Breast epithelium (tissue), 4 donors: ENCODE measurements around the gene CACNA2D4. TPM values are rescaled to one million over a fixed set of nuclear protein-coding genes. Genes with fewer than 3 reads are reported as not detected.

Source experiments
- DNase-seq, 2 donors: peaks; one replicate each; pipeline ENCODE4 v3.0.0-alpha.2; 2019; ENCODE audit warnings: low spot score in 2 of 2
- H3K27ac ChIP-seq, 2 donors: fragments of 200-600 bp; sonication (generic) in 1 of 2; one replicate each; pipeline ENCODE4 v1.5.1; 2016 to 2019; ENCODE audit warnings: mild to moderate bottlenecking in 1 of 2
- H3K27me3 ChIP-seq, 2 donors: fragments of 200-600 bp; sonication (generic) in 1 of 2; one replicate each; pipeline versions ENCODE4 v1.5.1 to v1.6.0; 2017 to 2019; ENCODE audit warnings: control low read depth in 1 of 2, mild to moderate bottlenecking in 1 of 2
- H3K36me3 ChIP-seq: fragments of 200-600 bp; one replicate; pipeline ENCODE4 v1.5.1; 2019
- H3K4me1 ChIP-seq, 2 donors: fragments of 200-600 bp; sonication (generic); one replicate each; pipeline ENCODE4 v1.5.1; 2016 to 2019; ENCODE audit warnings: control low read depth in 1 of 2
- H3K4me3 ChIP-seq, 3 donors: fragments of 200-600 bp; sonication (generic); 1 replicate in 2 of 3; 2 replicates in 1 of 3; pipeline ENCODE4 v1.5.1; 2016 to 2019; ENCODE audit warnings: mild to moderate bottlenecking in 3 of 3, moderate library complexity in 2 of 3
- H3K9me3 ChIP-seq, 2 donors: fragments of 200-600 bp; sonication (generic) in 1 of 2; one replicate each; pipeline ENCODE4 v1.5.1; 2016 to 2019; ENCODE audit warnings: control low read depth in 1 of 2
- CTCF ChIP-seq, 3 donors: fragments of 450-650 bp; IDR thresholded peaks; one replicate each; pipeline ENCODE4 v1.5.1; 2016 to 2017; ENCODE audit warnings: antibody characterized with exemption in 3 of 3, mild to moderate bottlenecking in 3 of 3, moderate library complexity in 3 of 3
- POLR2A ChIP-seq: fragments of 450-650 bp; IDR thresholded peaks from one replicate; pipeline ENCODE4 v1.6.1; 2016; ENCODE audit warnings: antibody characterized with exemption, mild to moderate bottlenecking, moderate library complexity
- POLR2AphosphoS5 ChIP-seq, 3 donors: sonication (generic); formaldehyde crosslinking; IDR thresholded peaks; one replicate each; pipeline ENCODE4 v1.6.1; 2017; ENCODE audit warnings: antibody characterized with exemption in 3 of 3
- intact Hi-C: fragments of 100-400 bp; cut with DNase I; formaldehyde crosslinking; loops from one replicate; pipeline ENCODE4 v1.15.1; 2023; ENCODE audit warnings: low total_unique reads
- total RNA-seq, 3 donors: library from RNA; depleted of rRNA; stranded (reverse); fragments of >200 nt; gene quantifications; one replicate each; pipeline ENCODE4 v1.1.0, GENCODE V29; 2016

CACNA2D4 gene
- total RNA-seq, 3 donors from 2014 or later, result 3.2 to 10.2 (median 3.3) TPM

GRCh38 chr12:1914114-1914911 lies 4.1 kb downstream of the CACNA2D4 start:
- peaks cover 0 to 7% of the 10 kb centered on the region in 2 donors for H3K27me3 ChIP-seq
- no peaks in the 10 kb centered on the region for H3K4me1 ChIP-seq
- H3K27ac ChIP-seq, result no peak overlapping the region
- no peak for TF ChIP-seq POLR2AphosphoS5 (IDR thresholded peaks at IDR 0.05)
- no peak for TF ChIP-seq CTCF (IDR thresholded peaks at IDR 0.05)
- no peak for TF ChIP-seq POLR2A
- DNase-seq, result peak; percentile 5 to 33
- no peak overlapping the region for H3K4me3 ChIP-seq
- no peaks in the 10 kb centered on the region for H3K36me3 ChIP-seq
- intact Hi-C loops, result no loop called here
- no peaks in the 10 kb centered on the region for H3K9me3 ChIP-seq

GRCh38 chr12:1913377-1914113 lies 4.9 kb downstream of the CACNA2D4 start:
- H3K4me1 ChIP-seq, result no peaks in the 10 kb centered on the region
- DNase-seq, result peak; percentile 13 to 37
- no peak overlapping the region for H3K4me3 ChIP-seq
- H3K9me3 ChIP-seq, result no peaks in the 10 kb centered on the region
- no peak for TF ChIP-seq POLR2A
- TF ChIP-seq POLR2AphosphoS5 (IDR thresholded peaks at IDR 0.05), result no peak
- TF ChIP-seq CTCF (IDR thresholded peaks at IDR 0.05), result no peak
- no peaks in the 10 kb centered on the region for H3K36me3 ChIP-seq
- no peak overlapping the region for H3K27ac ChIP-seq
- peaks cover 0 to 8% of the 10 kb centered on the region in 2 donors for H3K27me3 ChIP-seq
- intact Hi-C loops, result no loop called here

- Histone ChIP-seq H3K27ac (no peak overlapping the region), H3K4me1 (no peaks in the 10 kb centered on the region), H3K9me3 (no peaks in the 10 kb centered on the region), H3K4me3 (no peak overlapping the region), H3K27me3 (peaks cover 0 to 8% of the 10 kb centered on the region in 2 donors), H3K36me3 (no peaks in the 10 kb centered on the region)
- TF ChIP-seq CTCF (IDR thresholded peaks at IDR 0.05) (no peak), POLR2A (no peak), POLR2AphosphoS5 (IDR thresholded peaks at IDR 0.05) (no peak)
- DNase-seq, result peak; percentile 13 to 46
- intact Hi-C loops, result no loop called here
These were observed 5.7 kb downstream of the CACNA2D4 start for GRCh38 chr12:1912580-1913376.

- H3K36me3 ChIP-seq, result no peaks in the 10 kb centered on the region
- H3K9me3 ChIP-seq, result no peaks in the 10 kb centered on the region
- H3K4me3 ChIP-seq, result no peak overlapping the region
- intact Hi-C loops, result no loop called here
- TF ChIP-seq POLR2A (no peak), POLR2AphosphoS5 (IDR thresholded peaks at IDR 0.05) (no peak), CTCF (IDR thresholded peaks at IDR 0.05) (no peak)
- DNase-seq, result peak in 1 of 2 donors; percentile 33
- H3K27ac ChIP-seq, result no peak overlapping the region
- no peaks in the 10 kb centered on the region for H3K4me1 ChIP-seq
- H3K27me3 ChIP-seq, result peaks cover 0 to 8% of the 10 kb centered on the region in 2 donors
These were observed 6.6 kb downstream of the CACNA2D4 start for GRCh38 chr12:1911598-1912575.
